T-helper 2 cell treated with Interferon-gamma antibody and Interleukin-4, amounts not matched to agents 100 ng/mL and 5 ng/mL, for 36 hours (primary cell): ENCODE measurements around the gene STT3A. TPM values are rescaled to one million over a fixed set of nuclear protein-coding genes. Genes with fewer than 3 reads are reported as not detected.
"Not testable (repeated sequence)": the region's sequence is repeated elsewhere in the genome, so short reads cannot be mapped to it uniquely, and the experiment has no call there.

ENCODE experiments used
- intact Hi-C: fragments of 100-400 bp; cut with micrococcal nuclease; formaldehyde crosslinking; loops from one replicate; pipeline ENCODE4 v1.15.1; 2023
- total RNA-seq: library from RNA; stranded (reverse); gene quantifications from 2 replicates; pipeline ENCODE4 v1.2.3, GENCODE V29; 2022

The STT3A gene
- 176 and 186 TPM in 2 replicates for total RNA-seq

DNA sequence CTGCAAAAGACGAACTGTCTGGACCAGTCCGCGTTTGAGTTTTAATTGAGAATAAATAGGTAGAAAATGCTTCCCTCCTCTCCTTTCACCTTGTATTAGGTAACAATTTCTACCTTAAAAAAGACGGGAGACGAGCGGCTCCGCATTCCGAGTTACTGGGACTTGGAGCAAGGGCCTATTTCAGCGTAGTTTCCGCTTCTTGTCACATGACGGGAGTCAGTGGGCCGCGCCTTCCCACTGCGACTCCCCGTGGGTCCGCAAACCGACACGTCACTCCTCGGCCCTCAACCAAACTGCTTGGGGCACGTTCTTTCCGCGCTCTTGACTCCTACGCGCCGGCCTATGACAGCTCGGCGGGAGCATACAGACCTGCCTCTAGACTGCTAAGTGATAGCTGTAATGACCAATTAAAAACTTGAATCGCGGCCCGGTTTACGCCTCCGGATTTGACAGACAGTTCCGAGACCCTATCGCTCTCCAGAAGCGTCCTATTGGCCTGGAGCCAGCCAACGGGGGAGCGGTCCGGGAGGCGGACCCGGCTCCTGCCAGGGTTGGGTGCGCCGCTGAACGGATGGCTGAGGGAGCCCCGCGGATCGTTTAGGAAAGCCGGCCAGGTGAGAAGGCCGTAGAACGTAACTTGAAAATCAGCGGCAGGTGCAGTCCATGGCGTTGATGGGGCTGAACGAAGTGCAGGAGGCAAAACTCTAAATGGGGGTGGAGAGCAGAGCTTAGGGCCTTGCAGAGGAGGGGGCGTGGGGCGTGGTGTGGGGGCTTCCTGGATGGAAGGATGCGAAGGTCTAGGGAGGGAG lies at the start of gene STT3A:
Gene STT3A (plus strand): TSS at position 548 of the 809 bp plus-strand sequence. CDS start 3,064 bp downstream, outside the sequence.
- intact Hi-C loops: loop anchor here (1.0 kb wide), 7 partner anchors 23 to 677 kb away; partner anchors contain the start of genes CHEK1, EI24, FAM118B and FOXRED1

DNA sequence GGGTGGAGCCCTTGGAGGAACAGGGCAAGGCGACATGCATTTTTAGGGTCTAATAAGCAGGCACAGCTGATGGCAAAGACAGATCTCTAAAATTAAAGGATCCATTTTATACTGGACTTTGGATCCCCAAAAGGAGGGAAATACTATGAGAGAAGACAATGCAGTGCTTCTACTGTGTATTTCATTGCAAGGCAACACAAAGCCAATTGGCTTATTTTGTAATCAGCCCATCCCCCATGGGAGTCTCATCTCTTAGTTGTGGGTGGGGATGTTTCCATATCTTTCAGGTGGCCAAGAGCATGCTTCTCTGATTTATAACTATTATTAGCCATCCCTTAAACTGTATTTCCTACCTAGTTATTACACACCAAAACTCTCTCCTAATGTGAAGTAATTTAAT lies 41.9 kb upstream of the STT3A start:
- intact Hi-C loops: no loop called here

- intact Hi-C loops: no loop called here
Observed at GRCh38 chr11:125551835-125552342, 40.8 kb upstream of the STT3A start.

DNA sequence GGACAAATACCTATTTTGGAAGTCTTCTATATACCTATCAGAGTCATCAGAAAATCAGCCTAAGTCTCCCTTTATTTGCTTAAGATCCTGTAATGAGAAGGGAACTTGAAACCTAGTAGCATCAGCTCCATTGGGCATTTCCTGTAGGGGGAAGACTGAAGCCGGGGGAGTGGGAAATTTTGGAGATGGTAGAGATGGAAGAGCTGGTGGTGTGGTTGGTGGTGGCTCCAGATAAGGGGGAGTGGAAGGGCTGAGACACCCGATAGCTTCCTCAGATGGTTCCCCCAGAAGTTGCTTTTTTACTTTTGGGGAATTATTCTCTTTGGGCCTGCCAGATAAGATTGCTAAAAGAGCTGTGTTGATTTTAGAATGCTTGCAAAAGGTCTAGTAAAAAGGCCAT lies 39.7 kb upstream of the STT3A start:
- intact Hi-C loops: no loop called here

GRCh38 chr11:125553357-125553756 lies 39.3 kb upstream of the STT3A start:
- intact Hi-C loops: no loop called here

DNA sequence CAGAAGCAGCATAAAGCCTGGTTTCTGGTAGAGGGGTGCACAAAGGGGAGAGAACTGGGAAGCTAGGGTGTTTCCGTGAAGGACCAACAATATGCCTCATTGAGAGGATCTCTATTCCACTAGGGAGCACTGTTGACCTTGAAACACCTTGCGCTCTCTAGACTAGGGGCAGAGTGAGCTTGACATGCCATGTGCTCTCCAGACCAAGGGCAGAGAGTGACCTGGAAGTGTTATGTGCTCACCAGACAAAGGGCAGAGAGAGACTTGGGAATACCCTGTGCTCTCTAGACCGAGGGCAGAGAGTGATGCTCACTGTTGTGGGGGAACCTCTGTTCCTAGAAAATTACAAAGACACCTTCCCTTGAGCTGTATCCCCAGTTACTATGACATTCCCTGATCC lies 38.6 kb upstream of the STT3A start:
- intact Hi-C loops: no loop called here

- intact Hi-C loops: no loop called here
Observed at GRCh38 chr11:125559888-125560287, 32.8 kb upstream of the STT3A start.

DNA sequence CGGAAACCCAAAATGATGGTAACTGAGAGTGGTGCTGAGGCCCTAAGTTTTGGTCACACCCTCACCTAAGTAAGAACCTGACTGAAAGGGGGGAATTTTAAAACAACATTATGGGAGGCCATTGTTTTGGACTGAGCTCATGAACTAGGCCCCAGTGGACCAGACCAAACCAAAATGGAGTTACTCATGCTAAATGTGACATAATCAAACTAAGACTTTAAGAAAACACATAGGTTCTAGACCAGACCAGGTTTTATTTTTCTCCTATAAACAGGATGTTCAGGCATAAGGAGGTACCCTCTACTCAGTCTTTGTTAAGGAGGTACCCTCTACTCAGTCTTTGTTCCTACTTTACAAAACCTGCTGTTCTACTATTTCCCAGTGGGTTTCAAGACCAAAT lies 30.7 kb upstream of the STT3A start:
- intact Hi-C loops: no loop called here

- intact Hi-C loops: no loop called here
Observed at GRCh38 chr11:125562430-125562829, 30.2 kb upstream of the STT3A start.

- intact Hi-C loops: no loop called here
Observed at GRCh38 chr11:125564357-125564756, 28.3 kb upstream of the STT3A start.

GRCh38 chr11:125566235-125566634 lies 26.4 kb upstream of the STT3A start:
- intact Hi-C loops: loop anchor here (5.0 kb wide), 1 partner anchor 306 kb away; no protein-coding TSS in a partner anchor

DNA sequence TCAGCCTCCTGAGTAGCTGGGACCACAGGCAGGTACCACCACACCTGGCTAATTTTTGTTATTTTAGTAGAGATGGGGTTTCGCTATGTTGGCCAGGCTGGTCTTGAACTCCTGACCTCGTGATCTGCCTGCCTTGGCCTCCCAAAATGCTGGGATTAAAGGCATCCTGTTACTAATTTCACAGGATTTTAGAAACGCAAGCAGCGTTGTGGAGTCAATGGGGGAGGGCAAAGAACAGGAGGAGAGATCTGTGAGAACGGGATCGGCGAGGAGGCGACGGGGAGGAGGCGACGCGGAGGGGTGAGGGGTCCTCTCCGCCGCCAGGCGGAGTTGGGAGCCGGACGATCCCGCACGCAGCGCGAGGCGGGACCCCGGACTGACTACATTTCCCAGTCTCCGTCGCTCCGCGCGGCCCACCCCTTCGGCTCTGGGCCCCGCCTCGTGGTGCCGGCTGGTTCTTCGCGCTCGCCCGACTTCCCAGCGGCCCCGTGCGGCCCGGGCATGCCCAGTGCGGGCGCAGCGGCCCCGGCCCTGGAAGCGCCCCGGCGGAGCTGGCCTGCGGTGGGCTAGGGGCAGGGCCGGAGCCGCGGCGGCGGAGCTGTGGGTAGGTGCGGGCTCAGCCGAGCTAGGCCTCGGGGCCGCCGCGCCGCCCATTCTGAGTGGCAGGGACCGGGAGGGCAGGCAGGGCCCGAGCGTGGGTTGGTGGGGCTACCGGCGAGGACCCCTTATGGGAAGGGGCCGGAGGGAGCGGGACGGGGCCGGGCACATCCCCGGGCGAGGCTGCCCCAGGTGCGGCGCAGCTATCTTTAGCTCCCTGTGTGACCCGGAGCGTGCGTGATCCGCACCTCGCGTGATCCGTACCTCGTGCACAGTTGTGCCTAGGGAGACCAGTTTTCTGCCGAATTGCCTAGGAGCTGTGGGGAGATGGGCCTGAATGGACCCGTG lies 23.4 kb upstream of the STT3A start, which contains the start of gene EI24:
Gene EI24 (plus strand): TSS at position 508 of the 945 bp plus-strand sequence. CDS start 3,051 bp downstream, outside the sequence.
- intact Hi-C loops: loop anchor here (1.0 to 5.0 kb wide), 6 partner anchors 23 to 458 kb away; partner anchors contain the start of genes CHEK1, HYLS1, STT3A and TMEM218

DNA sequence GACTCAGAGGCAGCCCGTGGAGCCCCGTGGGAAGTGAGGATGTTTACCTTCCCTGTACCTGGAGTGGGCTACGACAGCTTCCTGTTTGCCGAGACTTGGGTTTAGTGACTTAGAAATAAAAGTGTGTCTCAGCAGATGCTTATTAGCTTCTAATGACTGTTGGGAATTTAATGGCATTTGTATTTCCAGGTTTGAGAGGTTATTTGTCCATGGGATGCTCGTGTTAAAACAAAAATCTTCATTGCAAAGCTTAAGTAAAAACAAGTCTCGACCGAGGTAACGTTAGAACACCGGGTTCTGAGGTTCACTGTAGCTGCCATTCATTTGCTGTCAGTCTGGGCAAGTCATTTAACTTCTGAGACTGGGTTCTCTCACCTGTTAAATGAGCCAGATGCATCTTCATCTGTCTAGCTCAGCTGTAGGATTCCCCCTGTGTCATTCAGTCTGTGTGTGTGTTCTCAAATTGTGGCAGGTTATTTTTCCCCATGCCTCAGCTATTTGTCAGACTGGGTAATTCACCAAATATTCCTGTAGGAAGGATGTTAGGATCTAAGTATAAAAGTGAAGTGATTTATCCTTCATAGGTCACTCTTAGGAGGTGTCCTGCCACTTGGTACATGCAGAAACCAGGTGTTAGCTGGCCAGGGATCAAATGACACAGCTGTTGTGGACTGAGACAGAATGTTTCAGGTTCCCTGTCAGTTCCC lies 22.6 kb upstream of the STT3A start:
- intact Hi-C loops: loop anchor here (1.0 to 5.0 kb wide), 6 partner anchors 22 to 459 kb away; partner anchors contain the start of genes CHEK1, HYLS1, STT3A and TMEM218

- intact Hi-C loops: no loop called here
Observed at GRCh38 chr11:125570952-125571351, 21.7 kb upstream of the STT3A start.

DNA sequence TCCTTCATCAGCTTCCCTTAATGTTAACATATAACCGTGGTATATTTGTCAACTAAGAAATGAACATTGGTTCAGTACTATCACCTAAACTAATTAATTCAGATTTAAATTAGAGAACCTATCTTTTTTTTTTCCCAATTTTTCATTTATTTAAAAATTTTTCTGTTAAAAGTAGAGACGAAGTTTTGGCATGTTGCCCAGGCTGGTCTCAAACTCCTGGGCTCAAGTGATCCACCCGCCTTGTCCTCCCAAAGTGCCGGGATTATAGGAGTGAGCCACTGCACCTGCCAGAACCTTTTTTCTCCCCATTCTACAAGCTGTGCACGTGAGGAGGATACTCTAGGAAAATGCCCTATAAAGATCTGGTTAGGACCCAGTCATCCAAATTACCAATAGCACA lies 19.7 kb upstream of the STT3A start:
- intact Hi-C loops: no loop called here

DNA sequence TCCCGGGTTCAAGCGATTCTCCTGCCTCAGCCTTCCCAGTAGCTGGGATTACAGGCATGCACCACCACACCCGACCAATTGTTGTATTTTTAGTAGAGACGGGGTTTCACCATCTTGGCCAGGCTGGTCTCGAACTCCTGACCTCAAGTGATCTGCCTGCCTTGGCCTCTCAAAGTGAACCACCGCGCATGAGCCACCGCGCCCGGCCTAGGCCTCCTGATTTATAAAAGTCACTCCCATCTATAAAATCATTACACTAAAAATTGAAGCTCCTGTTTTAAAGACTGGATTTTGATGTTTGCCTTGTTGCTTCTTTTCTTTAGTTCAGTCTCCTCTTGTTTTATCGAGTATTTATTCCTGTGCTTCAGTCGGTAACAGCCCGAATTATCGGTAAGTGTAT lies 15.5 kb upstream of the STT3A start:
- intact Hi-C loops: not testable (repeated sequence)

- intact Hi-C loops: no loop called here
Observed at GRCh38 chr11:125578783-125579182, 13.9 kb upstream of the STT3A start.

GRCh38 chr11:125579811-125580210 lies 12.8 kb upstream of the STT3A start:
- intact Hi-C loops: no loop called here

GRCh38 chr11:125583496-125583895 lies 9.2 kb upstream of the STT3A start:
- intact Hi-C loops: no loop called here

- intact Hi-C loops: no loop called here
Observed at GRCh38 chr11:125585487-125585886, 7.2 kb upstream of the STT3A start.

GRCh38 chr11:125586623-125587022 lies 6.0 kb upstream of the STT3A start:
- intact Hi-C loops: no loop called here
